Measurements from ENCODE around the gene FNBP1L. TPM values are rescaled to one million over a fixed set of nuclear protein-coding genes. Genes with fewer than 3 reads are reported as not detected.
"Not testable (repeated sequence)": the region's sequence is repeated elsewhere in the genome, so short reads cannot be mapped to it uniquely, and the experiment has no call there.

The FNBP1L gene
- total RNA-seq, 1 experiment from 2014 or later, result 35.4 TPM

DNA sequence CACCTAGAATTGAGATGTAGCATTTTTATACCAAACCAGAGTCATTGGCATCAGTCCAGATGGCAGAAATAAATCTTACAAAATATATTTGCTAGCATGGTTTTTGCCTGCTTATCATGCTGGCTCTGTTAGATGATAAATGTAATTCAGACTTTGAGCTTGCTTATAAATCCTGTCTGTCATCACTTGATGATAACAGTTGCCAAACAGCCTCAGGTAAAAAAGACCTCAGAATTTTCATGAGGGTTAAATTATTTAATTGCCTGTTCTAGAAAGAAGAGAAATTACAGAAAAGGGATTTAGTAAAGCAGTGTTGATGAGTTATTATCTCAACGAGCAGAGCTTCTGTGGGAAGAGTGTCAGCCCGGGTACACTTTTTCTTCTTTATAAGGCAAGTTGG lies 83.3 kb downstream of the FNBP1L start:
- DNase-seq (ENCODE audit: low read depth), result no peak

DNA sequence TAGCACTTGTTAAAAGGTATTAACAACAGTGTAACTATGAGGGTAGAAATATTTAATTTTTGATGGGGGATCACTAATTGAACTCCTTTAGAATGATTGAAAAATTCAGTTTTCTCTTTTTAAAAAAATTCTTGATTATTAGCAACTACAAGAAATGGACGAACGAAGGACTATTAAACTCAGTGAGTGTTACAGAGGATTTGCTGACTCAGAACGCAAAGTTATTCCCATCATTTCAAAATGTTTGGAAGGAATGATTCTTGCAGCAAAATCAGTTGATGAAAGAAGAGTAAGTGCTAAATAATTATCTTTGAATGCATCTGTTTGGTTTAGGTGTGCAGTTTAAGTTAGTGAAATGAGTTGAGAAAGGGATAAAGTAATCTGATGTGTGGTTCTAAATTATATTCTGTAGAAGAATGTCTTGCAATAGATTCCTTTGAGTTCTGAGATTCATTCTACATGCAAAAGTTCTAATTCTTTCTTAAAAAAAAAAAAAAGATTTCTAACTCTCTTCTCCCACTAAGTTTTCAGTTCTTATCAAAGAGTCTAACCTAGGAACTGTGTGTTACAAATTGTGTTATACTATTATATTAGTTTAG lies 85.0 kb downstream of the FNBP1L start:
- no peak for DNase-seq (ENCODE audit: low read depth)

DNA sequence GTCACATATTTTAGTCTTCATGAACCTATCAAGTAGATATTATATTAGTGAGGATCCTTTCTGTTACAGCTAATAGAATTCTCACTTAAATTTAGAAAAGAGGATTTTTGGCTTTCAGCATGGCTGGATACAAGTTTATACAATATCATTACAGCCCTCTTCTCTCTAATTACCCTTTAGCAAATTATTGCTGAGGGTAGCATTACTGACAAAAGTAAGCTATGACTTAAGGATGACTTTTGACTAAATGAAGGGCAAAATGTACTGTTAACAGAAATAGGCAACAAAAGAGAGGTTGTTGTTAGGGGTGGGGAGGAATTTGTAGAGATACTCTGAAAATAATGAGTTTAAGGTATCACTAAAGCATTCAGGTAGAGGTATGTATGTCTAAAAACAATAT lies 85.8 kb downstream of the FNBP1L start:
- no peak for DNase-seq (ENCODE audit: low read depth)

- no peak for DNase-seq (ENCODE audit: low read depth)
Observed at GRCh38 chr1:93537396-93537795, 89.5 kb downstream of the FNBP1L start.

DNA sequence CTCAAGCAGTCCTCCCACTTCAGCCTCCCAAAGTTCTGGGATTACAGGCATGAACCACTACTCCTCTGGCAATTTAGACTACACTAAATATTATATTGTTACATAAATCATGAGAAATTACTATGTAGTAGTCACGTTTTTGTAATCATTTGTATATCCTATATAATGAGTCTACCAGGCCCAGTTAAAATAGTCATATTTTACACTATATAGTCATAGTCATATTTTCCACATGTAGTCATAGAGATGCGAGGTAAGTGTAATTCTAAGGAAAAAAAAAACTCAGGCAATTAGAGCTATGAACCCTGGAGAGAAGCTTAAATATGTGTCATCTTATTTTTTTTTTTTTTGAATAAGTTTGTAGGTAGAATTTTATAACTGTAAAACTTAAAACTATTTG lies 90.0 kb downstream of the FNBP1L start:
- DNase-seq (ENCODE audit: low read depth), result no peak

GRCh38 chr1:93541045-93541444 lies 93.1 kb downstream of the FNBP1L start:
- no peak for DNase-seq (ENCODE audit: low read depth)

- no peak for DNase-seq (ENCODE audit: low read depth)
Observed at GRCh38 chr1:93542398-93542797, 94.5 kb downstream of the FNBP1L start.

- no peak for DNase-seq (ENCODE audit: low read depth)
Observed at GRCh38 chr1:93546162-93546863, 98.4 kb downstream of the FNBP1L start.

DNA sequence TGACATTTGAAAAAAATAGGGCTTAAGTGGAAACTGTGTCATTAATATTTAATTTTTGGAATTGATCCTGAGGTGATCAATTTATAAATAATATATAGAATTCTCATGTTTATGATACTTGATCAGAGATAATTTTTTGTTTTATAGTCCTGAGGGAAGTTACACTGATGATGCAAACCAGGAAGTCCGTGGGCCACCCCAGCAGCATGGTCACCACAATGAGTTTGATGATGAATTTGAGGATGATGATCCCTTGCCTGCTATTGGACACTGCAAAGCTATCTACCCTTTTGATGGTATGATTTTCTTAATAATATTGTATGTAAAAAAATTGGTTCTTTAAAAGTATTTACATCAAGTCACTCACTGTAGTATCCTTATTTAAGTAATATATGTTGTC lies 101.2 kb downstream of the FNBP1L start:
- DNase-seq (ENCODE audit: low read depth), result no peak

DNA sequence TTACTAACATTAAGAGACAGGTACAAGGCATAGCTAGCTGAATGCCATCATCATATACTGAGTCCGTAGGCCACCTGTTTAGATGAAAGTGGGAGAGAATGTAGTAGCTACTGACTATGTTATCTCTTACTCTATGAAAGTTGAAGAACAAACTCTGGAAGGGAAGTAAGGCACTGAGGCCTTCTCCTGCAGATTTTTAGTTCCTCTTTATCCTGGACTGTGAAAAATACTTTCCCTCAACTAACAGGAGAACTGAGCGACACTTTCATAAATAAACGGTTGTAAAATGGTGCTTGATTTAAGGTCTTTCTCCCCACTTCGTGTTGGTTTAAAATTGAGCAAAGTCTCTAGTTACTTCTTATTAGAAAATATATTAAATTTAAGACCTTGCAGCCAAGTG lies 101.9 kb downstream of the FNBP1L start:
- DNase-seq (ENCODE audit: low read depth), result no peak

GRCh38 chr1:93552741-93553455 lies 105.0 kb downstream of the FNBP1L start:
- DNase-seq (ENCODE audit: low read depth), result peak; percentile 77

- DNase-seq (ENCODE audit: low read depth), result not testable (repeated sequence)
Observed at GRCh38 chr1:93553886-93554490, 106.1 kb downstream of the FNBP1L start.

- DNase-seq (ENCODE audit: low read depth), result no peak
Observed at GRCh38 chr1:93554883-93555872, 107.3 kb downstream of the FNBP1L start.

DNA sequence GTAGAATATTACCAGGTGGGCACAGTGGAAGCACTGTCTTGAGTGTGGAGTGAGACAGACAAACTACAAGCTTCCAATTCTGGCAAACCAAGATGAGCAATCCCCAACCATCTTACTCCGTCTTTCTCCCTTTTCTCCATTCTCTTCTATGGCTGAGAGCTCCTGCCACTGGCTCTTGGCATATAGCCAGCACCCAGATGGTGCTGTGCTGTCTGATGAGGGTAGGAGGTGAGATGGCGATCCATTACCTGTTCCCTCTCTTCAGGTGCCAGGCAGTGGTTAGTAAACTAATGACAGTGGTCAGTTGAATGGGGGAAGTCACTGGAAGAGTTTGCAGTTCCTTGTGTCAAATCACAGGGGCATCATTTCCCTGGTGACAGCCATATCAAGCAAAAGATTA lies 108.4 kb downstream of the FNBP1L start:
- DNase-seq (ENCODE audit: low read depth), result peak; percentile 51

- no peak for DNase-seq (ENCODE audit: low read depth)
Observed at GRCh38 chr1:93559045-93559444, 111.1 kb downstream of the FNBP1L start.

DNA sequence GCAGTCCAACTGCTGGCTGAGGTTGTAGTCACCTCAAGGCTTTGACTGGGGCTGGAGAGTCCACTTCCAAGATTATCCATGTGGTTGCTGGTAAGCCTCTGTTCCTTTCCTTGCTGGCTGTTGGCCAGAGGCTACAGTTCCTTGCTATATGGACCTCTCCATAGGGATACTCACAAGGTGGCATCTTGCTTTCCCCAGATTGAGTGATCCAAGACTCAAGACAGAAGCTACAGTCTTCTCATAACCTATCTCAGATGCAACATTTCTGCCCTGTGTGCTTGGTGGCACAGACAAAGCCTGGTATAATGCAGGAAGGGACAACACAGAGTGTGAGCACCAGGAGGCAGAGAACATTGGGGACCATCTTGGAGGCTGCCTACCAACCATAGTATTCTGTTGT lies 111.8 kb downstream of the FNBP1L start:
- DNase-seq (ENCODE audit: low read depth), result no peak

DNA sequence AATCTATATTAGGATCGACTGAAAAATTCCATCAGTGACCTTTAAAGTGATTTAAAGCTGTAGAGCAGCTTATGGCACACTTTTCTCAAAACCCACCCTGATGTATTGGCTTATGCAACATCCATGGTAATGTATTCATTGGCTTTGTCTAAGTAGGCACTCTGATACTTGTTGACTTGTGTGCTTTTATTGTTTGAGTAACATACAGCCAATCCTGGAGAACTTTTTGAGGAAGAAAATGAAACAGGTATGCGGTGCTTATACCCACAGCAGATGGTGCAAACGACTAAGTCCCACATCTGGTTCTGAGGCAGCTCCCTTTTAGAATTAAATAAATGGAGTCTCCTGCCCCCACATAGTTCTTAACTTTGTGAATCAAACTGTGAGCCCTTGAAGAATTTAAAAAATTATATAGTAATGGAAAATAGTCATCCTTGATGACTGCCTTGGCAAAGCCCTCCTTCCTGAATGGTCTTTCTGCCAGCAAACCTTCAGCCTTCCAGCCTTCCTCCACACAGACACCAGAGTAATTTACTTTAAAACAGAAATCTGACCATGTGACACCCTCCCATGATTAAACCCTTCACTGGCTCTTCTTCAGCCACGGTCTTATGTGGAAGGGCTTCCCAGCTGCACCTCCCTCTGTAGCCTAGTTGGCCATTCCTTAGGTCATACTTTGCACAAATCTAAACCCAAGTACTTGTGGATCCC lies 117.7 kb downstream of the FNBP1L start:
- DNase-seq (ENCODE audit: low read depth), result no peak

GRCh38 chr1:93566227-93566626 lies 118.3 kb downstream of the FNBP1L start:
- DNase-seq (ENCODE audit: low read depth), result no peak

- peak; percentile 74 for DNase-seq (ENCODE audit: low read depth)
Observed at GRCh38 chr1:93567255-93567918, 119.5 kb downstream of the FNBP1L start.

DNA sequence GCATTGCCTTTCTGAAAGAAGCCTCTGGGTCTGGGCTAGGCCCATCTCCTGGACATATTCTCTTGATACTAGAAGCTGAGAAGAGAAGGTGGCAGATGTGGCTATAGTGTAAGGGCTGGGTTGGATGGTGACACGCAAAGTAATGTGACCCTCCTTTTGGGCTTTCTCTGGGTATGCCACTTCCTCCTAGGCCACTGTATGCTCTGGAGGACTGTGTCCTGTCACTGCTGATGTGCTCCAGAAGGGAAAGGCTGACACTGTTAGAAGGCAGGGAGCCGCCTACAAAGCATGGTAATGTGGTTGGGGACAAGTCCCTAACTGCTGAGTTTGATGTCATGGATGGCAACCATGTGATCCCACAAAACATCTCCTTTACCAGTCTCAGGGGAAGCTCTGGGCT lies 121.6 kb downstream of the FNBP1L start:
- no peak for DNase-seq (ENCODE audit: low read depth)
